ENCODE results near the gene TNKS2.
"Not testable (repeated sequence)": the region's sequence is repeated elsewhere in the genome, so short reads cannot be mapped to it uniquely, and the experiment has no call there.

Gene TNKS2

DNA sequence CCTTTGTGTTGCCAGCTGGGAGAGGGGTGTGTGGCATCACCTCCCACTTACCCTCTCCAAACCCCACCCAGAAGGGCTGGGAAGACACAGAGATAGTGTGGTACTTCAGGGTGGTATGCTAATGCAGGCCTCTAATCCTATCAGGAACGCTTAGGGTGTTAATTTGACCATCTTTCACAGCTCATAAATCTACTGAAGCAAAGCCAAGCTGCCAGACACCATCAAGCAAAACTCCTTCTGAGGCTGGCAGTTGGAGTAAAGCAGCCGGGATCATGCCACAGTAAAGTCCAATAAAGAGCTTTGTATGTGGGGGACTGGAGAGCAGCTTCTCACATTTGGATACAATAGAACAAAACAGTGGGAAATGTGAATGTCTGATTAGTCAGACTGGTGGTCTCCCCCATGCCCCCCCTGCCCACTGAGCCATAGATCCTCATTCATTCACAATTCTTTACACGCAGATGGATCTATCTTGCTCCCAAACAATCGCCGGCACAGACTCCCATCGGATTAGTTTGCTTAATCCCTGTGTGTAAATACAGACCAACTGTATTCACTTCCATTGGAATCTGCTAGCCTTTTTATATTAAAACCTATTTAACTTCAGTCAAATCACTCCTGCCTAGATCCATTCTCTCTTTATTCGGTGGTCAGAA is 81.4 kb downstream of the TNKS2 start:
- peak; percentile 76 for DNase-seq

DNA sequence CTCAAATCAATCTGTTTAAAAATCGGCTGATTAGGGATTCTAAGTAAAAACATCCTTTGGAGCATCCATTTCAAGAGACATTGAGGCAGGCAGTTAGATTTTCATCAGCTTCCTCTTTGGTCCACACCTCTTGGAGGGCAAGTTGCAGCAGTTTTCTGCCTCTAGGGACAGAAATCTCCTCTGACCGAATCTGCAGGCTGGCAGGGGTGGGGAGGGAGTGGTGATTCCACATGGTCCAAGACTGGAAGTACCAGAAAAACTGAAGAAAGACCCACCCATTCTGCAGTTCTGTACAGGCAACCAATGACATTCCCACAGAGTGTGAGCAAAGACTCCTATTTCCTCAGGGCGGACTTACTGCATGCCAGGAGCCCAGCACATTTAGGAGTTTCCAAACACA is 82.1 kb downstream of the TNKS2 start:
- DNase-seq: peak; percentile 63

DNA sequence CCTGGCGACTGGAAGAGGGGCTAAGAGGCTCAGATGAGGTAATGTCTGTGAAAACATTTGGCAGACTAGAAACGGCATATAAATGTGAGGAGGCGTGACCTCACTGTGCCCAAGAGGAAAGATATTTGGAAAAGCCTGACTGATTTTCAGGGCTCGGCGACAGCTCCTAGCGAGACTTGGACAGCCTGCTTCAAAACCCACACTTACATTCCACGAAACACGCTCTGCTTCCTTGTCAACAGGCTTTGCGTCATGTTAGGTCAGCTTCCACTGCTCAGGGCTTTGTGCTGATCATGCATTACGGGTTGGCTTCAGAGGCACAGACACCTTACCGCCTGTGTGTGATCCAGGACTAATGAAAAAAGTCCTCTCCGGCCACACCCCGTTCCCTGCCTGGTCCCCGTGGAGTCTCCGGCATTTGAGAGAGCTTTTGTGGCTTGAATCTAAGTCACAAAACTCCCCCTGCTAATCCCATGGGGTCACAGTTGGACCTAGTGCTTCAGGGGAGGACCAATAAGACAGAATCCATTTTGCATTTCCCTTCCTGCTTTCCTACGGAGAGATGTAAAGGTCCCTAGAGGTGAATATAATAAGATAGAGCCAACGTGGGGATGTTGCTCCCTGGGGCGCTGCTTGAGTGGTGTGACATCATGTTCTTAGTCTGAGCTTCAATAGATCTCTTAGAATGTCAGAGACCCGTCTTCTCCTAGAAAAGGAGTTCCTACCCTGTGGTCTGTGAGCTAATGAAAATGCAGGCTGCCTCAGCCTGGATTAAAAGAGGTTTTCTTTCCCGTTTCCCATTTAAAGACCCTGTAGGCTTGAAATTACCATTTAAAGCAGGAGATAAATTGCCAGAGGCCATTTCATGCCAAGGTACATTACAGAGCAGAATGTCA is 85.6 kb downstream of the TNKS2 start:
- peak; percentile 87 for DNase-seq

DNA sequence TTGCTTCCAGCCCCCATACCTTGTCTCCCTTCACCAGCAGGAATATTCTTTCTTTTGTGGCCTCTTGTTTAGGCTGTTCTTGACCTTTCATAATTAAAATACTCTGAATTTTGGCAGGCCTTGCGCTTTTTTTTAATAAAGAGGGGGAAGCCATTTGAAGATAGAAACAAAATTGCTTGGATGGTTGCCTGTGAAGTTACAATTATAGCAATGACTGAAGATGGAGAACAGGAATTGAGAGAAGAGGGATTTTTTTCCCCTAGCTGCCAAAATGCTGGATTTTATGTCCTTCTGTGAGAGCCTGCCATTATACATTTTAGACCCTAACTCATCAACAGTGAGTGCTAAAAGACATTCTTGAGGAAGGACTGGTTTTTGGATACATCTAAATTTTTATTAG is 86.3 kb downstream of the TNKS2 start:
- no peak for DNase-seq

DNA sequence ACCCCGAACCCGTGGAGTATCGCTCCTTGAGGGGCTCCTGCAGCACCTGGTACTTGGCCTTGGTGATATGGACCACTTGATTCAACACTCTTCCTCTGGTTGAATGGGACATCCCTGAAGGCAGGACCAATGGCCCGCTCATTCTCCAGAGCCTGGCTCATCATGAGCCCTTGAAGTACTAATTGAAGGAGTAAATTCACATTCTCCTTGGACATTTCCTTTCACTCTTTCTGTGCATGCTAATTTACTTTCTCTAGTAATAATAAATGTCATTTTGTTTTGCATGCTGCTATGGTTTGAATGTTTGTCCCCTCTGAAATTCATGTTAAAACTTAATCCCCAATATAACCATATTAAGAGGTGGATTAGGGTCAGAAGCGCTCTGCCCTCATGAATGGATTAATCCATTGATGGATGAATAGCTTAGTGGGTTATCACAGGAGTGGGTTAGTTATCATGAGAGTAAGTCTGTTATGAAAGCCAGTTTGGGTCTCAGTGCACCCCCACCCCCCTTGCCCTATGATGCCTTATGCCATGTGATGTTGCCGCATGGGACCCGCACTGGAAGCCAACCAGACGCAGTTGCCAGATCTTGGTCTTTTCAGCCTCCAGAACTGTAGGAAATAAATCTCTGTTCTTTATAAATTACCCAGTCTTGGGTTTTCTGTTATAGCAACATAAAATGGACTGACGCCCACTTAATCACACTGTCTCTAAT is 87.3 kb downstream of the TNKS2 start:
- no peak for DNase-seq

DNA sequence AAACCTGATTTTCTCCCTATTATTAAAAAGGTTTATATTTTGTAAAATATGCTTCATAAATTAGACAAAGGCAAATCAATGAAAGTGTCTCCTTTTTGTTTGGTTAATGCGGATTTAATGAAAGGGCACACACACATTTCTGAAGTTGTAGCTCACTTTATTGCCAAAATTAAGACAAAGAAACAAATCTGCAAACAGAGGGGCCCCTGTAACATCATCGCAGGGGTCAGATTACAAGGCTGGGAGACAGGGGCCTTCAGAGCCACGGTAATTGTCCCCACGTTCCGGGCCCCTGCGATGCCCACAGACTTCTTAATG is 88.7 kb downstream of the TNKS2 start:
- DNase-seq: no peak

DNA sequence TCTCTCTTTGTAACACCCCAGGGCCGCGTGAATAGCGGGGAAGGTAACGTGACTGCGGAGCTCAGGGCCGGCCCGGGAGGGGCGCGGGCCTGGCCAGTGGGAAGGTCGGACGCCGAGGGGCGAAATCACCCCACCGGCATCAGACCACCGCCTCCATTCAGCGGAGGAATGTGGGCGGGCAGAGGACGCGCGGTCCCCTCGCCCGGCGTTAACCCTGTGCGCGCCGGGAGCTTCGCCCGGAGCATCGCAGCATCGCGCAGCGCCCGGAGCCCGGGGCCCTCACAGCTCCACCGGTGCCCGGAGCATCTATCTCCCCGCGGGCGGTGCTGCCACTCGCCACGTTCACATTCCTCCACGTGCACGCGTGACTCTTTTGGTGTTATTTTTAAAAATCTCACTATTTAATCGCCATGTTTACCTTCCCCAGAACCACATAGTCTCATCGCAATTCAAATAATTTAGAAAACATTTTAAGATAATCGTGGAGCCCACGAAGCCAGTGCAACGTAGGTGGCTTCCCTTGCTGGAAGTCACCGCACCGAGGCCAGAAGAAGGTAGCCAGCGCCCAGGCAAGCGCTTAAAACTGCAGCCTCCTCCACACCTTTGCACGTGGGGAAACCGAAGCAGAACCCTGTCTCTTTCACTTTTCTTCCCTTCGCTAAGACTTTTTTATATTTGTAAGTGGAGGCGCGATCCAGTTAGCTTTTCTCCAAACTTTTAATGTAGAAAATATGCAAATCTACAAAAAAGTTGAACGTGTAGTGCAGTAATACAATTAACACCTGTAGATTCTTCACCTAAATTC is 89.2 kb downstream of the TNKS2 start:
- peak; percentile 95 for DNase-seq

DNA sequence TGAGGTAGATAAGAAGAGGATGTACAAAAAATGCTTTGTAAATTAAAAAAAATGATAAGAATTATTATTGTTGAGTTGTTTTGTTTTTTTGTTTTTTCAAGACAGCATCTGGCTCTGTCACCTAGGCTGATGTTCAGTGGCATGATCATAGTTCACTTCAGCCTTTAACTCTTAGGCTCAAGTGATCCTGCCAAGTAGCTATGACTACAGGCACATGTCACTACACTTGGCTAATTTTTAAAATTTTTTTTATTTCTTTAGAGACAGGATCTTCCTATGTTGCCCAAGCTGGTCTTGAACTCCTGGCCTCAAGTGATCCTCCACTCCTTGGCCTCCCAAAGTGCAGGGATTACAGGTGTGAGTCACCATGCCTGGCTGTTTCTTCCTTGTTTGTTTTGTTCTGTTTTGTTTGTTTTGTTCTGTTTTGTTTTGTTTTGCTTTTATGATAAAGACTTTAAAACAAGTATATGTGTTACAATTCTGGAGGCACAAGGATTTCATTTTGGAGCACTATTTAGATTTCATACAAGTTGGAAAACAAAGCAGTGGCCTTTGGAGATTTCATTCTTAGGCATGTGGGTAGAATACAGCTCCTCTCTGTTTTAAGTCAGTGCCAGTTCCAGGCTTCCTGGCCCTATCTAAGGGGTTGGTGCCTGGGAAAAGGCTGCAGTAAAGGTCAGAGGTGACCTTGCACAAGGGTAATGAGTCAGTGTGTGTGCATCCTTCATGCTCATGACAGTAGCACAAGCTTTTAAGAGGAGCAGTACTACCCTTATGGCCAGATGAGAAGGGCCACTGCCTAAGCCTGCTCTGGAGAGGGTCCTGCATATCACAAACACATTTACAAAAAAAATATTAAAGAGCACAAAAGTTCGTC is 93.1 kb downstream of the TNKS2 start:
- DNase-seq: no peak

DNA sequence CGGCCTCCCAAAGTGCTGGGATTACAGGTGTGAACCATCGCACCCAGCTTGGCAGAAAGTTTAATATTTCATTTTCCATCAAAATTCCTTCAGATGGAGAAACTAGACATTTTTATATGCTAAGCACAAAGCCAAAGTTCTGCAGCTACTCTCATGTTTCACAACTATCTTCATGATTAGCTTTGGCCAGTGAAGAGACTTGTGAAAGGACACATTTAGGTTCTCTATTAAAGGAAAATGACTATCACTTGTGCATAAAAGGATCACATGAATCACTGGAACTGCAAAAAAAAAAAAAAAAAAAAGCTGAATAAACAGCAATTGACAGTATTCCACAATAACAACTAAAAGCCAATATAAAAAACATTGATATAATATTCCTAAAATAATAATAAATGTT is 94.8 kb downstream of the TNKS2 start:
- no peak for DNase-seq

DNA sequence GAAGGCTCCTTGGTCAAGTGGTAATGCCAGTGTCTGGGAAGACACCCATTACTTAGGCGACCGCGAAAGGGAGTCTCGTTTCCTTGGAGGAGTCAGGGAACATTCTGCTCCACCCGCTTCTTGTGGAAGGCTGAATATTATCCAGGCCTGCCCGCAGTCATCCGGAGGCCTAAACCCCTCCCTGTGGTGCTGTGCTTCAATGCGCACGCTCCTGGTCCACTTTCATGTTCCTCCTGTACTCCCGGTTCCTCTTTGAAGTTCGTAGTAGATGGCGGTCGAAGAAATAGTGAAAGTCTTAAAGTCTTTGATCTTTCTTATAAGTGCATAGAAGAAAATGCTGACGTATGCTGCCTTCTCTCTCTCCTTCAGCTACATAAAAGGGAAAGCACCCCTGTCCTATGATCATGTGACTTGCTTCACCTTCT is 96.0 kb downstream of the TNKS2 start:
- DNase-seq: not testable (repeated sequence)

DNA sequence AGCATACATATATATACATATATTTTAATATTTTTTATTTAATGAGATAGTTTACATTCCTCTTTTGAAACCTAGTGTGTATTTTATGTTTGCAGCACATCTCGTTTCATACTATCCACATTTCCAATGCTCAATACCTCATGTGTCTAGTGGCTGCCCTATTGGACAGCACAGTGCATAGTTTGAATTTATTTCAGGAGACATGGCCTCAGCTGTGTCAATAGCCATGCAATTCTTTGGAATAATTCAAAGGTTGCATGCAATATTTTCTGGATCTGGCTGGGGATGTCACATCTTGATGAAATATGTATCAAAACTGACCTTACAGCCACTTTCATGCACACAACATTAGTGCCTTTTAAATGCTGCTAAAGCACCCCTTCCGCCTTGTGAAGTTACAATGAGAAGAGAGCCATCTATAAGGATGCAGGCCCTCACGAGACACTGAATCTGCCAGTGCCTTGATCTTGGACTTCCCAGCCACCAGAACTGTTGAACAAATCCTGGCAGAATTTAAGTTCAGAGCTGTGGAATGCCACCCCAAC is 98.1 kb downstream of the TNKS2 start:
- DNase-seq: no peak

DNA sequence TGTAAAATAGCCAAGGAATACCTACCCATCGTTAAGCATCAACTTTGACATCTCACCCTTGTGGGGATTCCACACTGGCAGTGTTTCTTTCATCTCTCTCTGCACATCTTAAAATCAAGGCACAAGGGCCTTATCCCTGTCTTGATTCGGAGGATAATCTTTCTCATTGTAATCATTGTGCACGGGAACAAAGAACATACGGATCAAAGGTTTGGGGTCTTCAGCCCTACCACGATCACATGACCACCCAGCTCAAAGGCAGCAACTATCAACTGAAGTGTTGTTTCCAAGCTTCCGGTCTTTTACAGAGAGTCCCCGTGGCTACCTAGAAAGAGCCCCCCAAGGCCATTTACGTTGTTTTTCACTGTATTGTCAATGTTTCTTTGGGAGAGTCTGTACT is 99.2 kb downstream of the TNKS2 start:
- no peak for DNase-seq

DNA sequence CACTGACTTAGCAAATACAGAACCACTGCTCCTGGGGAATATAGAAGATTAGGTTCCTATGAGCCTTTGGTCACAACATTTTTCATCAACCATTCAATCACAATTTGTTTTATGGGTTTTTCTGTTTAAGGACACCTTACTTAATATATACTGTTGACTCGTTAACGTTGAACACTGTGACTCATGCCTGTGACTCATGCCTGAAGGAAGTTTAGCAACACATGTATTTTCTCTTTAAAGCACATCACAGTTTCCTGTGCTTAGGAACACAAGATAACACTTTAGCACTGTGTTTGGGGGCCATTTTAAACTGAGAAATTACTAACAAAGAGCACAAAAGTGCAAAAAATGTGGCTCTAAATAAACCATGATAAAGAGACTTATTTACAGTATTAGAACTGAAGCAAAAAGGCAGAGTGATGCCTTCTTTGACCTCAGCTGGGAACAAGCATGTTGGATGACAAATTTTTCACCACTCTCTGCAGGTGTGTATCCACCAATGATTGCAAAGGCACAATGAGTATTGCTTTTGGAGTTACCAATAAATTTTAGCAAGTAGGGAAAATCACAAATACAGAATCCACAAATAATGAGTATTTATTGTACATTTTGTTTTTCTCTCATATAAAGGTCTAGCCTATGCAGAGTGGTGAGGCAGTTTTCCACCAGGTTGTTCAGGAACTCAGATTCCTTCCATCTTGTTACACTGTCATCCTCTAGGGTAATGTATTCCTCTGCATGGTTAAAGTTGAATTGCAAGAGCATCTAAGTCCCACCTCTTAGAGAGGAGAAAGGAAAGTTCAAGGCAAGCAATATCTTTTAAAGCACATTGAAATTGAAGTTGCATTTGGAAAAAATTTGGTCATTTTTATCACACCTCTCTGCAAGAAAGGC is 103.8 kb downstream of the TNKS2 start:
- no peak for DNase-seq

DNA sequence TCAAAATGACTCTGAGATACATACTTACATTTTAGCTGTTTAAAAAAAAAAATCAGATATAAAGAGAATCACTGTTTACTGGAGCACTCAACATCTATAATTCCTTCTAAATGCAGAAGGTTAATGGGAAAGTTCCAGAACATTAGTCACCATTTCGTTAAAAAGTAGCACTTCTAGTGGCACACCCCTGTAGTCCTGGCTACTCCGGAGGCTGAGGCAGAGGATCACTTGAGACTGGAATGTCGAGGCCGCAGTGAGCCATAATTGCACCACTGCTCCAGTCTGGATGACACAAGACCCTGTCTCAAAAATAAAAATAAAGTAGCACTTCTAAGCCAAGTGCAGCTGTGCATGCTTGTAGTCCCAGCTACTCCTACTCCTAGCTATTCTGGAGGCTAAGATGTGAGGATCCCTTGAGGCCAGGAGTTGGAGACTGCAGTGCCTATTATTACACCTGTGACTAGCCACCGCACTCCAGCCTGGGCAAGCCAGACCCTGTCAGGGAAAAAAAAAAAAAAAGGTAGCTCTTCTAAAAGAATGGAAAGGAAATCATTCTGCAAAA is 108.9 kb downstream of the TNKS2 start:
- DNase-seq: no peak

DNA sequence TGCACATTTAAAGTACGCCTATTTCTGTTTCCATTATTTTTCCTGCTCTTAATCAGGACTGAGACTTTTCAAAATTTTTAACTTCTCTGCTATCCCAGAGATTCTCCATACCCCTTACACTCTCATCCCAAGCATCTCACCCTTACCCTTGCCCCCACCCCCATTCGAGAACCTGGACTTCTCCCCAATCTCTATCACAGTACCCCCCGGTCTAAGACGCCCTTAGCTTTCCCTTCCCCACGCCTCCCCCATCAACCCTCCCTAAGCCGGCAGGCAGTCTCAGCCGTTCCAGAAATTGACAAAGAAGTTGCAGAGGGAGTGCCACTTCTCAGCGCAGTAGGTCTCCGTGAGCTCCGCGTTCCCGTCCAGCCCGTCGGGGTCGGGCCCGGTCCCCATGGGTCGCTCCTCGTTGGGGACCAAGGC is 109.7 kb downstream of the TNKS2 start:
- DNase-seq: no peak

DNA sequence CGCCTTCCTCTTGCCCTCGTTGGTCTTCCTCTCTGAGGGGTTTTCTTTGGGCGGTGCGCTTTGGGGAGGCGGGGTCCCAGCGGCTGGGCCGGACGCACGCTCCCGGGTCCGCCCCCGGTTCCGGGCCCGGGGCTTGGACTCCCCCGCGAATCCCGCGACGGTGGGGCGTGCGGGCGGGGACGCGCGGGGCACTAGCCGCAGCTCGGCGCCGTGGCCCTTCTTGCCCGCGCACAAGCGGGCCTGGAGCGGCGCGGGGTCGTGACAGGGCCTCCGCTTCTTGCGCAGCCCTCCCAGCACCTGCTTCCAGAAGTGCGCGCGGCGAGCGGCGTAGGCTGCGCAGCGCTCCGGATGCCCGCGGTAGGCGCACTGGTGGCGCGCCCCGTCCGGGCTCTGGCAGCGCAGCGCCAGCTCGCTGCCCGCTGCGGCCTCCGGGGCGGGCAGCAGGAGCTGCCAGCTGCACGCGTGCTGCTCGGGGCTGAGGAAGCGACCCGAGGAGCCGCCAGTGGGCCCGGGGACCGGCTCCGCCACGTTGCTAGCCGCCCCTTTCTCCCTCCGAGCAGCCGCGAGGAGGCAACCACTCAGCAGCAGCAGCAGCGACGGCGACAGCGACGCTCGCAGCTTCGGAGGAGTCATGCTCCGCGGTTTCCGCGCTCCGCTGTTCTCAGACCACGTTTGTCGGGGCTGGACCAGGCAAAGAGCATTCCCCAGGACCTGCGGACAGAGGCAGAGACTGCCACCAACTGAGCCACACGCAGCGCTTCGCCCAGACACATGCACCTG is 110.3 kb downstream of the TNKS2 start:
- DNase-seq: peak; percentile 89

DNA sequence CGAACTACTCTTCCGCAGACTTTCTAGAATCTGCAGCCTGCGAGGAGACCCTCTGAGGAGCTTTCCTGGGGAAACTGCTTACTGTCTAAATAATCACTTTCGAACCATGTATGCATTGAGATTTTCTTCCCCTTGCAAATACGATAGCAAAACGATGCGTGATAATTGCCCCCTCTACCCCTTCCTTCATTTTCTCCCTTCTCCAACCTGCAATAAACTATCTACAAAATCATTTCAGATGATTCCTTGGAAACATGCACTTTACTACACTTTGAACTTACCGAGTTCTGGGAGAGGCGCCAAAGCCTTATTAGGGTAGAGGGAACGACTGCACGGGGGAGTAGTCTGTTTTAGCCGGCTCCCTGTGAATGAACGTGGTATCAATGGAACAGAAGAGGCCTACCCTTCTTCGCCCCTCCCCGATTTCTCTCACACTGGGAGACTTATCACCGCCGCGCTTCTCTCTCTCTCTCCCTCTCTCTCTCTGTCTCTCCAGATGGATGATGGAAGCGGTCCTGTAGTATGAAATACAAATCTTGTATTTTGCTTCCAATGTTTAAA is 111.0 kb downstream of the TNKS2 start, which contains the start of gene FGFBP3:
Gene FGFBP3 (minus strand): TSS at position 370 of the 561 bp plus-strand sequence. CDS start 517 bp downstream, outside the sequence.
- DNase-seq: peak; percentile 94

DNA sequence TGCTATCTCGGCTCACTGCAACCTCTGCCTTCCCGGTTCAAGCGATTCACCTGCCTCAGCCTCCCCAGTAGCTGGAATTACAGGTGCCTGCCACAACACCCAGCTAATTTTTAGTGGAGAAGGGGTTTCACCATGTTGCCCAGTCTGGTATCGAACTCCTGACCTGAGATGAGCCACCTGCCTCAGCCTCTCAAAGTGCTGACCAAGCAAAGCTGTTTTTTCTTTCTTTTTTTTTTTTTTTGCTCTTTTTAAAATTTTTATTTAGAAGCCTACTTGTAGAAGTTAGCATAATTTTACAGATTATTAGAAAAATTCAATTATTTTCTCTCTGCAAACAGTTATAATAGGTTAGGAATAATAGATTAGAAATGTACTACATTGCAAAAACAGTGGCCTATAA is 112.2 kb downstream of the TNKS2 start:
- DNase-seq: no peak

Data from eye (tissue), 1 donor.